GM23248 (cell line): Measurements from ENCODE around the gene SLC35A2.

Source experiments
- EZH2 ChIP-seq: fragments of 200-600 bp; sonication (generic); IDR thresholded peaks from 2 replicates; pipeline ENCODE4 v1.6.1; 2018; ENCODE audit warnings: antibody characterized with exemption, mild to moderate bottlenecking; ENCODE audit not compliant: insufficient read depth, poor library complexity, severe bottlenecking
- EZH2phosphoT487 ChIP-seq: fragments of 200-600 bp; sonication (generic); IDR thresholded peaks from 2 replicates; pipeline ENCODE4 v1.6.1; 2018; ENCODE audit warnings: antibody characterized with exemption, moderate library complexity, mild to moderate bottlenecking, low read depth; ENCODE audit not compliant: insufficient read depth

DNA sequence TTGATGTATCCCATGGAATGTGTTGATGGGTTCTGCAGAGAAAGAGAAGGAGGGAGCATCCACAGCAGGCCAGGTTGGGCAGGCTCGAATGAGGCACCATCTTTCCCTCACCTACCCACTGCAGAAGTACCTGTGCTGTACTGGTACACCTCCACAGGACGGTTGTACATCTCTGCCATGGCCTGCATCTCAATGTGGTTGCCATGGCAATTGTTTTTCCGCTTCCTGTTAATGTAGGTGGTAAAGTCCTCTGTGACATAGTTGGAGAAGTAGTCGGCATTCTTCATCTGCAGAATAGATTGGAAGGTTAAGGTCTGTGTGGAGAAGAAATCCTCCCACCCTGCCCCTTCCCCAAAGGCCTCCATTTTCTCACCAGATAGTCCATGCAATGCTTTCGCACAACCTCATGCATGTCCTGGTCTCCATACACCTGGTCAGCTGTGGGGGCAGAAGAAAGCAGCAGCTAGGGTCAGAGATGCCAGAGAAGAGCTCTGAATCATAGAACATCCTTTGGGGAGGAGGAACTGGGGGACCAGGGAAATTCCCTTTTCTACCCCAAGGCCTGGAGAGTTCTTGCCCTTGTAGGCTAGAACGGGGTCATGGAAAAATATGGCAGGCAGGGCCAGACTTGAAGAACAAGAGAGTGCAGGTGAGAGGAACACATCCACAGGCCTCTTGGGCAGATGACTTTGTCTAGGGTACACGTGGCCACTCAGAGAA, 23.3 kb upstream of the SLC35A2 start:
- no peak for TF ChIP-seq EZH2phosphoT487
- TF ChIP-seq EZH2: no peak
